Esophagus (tissue), 2 donors: Measurements from ENCODE around the gene TMCC1. TPM values are rescaled to one million over a fixed set of nuclear protein-coding genes. Genes with fewer than 3 reads are reported as not detected.

Source experiments
- H3K27ac ChIP-seq, 2 donors: one replicate each; pipeline ENCODE4 v1.5.1; 2013; ENCODE audit warnings: low read depth in 2 of 2, mild to moderate bottlenecking in 2 of 2, inconsistent platforms in 1 of 2, low read length in 1 of 2, moderate library complexity in 1 of 2
- H3K27me3 ChIP-seq, 2 donors: one replicate each; pipeline ENCODE4 v1.6.1; 2013; ENCODE audit warnings: low read length in 2 of 2, control low read depth in 1 of 2, mild to moderate bottlenecking in 1 of 2; ENCODE audit not compliant: insufficient read depth in 2 of 2, control insufficient read depth in 1 of 2
- H3K36me3 ChIP-seq, 2 donors: one replicate each; pipeline ENCODE4 v1.6.1; 2013; ENCODE audit warnings: low read length in 1 of 2; ENCODE audit not compliant: control insufficient read depth in 2 of 2, insufficient read depth in 2 of 2
- H3K4me1 ChIP-seq, 2 donors: one replicate each; pipeline ENCODE4 v1.6.1; 2013; ENCODE audit warnings: low read length in 1 of 2; ENCODE audit not compliant: control insufficient read depth in 2 of 2, insufficient read depth in 2 of 2
- H3K4me3 ChIP-seq, 2 donors: one replicate each; pipeline ENCODE4 v1.5.1; 2013; ENCODE audit warnings: low read length in 2 of 2, mild to moderate bottlenecking in 2 of 2, low read depth in 1 of 2, moderate library complexity in 1 of 2
- H3K9me3 ChIP-seq, 2 donors: one replicate each; pipeline ENCODE4 v1.6.1; 2013; ENCODE audit warnings: mild to moderate bottlenecking in 2 of 2, low read depth in 1 of 2, low read length in 1 of 2, moderate library complexity in 1 of 2; ENCODE audit not compliant: control insufficient read depth in 2 of 2, insufficient read depth in 1 of 2
- WGBS, 2 donors: extraction: QIAGEN DNeasy Blood & Tissue Kit; methylation state at CpG; one replicate each; pipeline ENCODE4 v1.1.7; 2013; 5-methylcytosine and 5-hydroxymethylcytosine counted together
- polyA plus RNA-seq, 2 donors: library from polyadenylated mRNA; stranded (reverse); fragments of 200-250 nt; gene quantifications; one replicate each; pipeline ENCODE4 v1.2.3, GENCODE V29; 2013
- donor health status: healthy with polysubstance abuse.
- donor health status: Bipolar disorder and iron deficiency.

TMCC1 gene
- polyA plus RNA-seq, 2 donors = 8.4 to 9.5 TPM

GRCh38 chr3:129673897-129674797 is 219.4 kb downstream of the TMCC1 start:
- Histone ChIP-seq H3K27ac (peak overlapping the region; percentile 4 to 37), H3K4me1 (no peaks in the 10 kb centered on the region), H3K36me3 (peaks cover 0 to 9% of the 10 kb centered on the region in 2 donors), H3K27me3 (no peaks in the 10 kb centered on the region), H3K9me3 (no peaks in the 10 kb centered on the region), H3K4me3 (no peak overlapping the region)
- WGBS, 2 donors = 46% methylated on average over 5 of the region's 5 CpGs

GRCh38 chr3:129673012-129673411 is 220.5 kb downstream of the TMCC1 start:
- Histone ChIP-seq H3K4me3 (no peak overlapping the region), H3K9me3 (no peaks in the 10 kb centered on the region), H3K4me1 (no peaks in the 10 kb centered on the region), H3K27ac (no peak overlapping the region), H3K36me3 (peaks cover 0 to 9% of the 10 kb centered on the region in 2 donors), H3K27me3 (no peaks in the 10 kb centered on the region)
- 46 to 71% methylated on average over 2 of the region's 2 CpGs for WGBS, 2 donors

GRCh38 chr3:129672412-129672811 is 221.1 kb downstream of the TMCC1 start:
- Histone ChIP-seq H3K4me3 (no peak overlapping the region), H3K9me3 (no peaks in the 10 kb centered on the region), H3K27me3 (no peaks in the 10 kb centered on the region), H3K36me3 (peaks cover 0 to 9% of the 10 kb centered on the region in 2 donors), H3K27ac (no peak overlapping the region), H3K4me1 (no peaks in the 10 kb centered on the region)
- 84 to 100% methylated on average over 1 of the region's 1 CpG for WGBS, 2 donors

- no peaks in the 10 kb centered on the region for H3K27me3 ChIP-seq
- no peak overlapping the region for H3K4me3 ChIP-seq
- H3K36me3 ChIP-seq = no peaks in the 10 kb centered on the region
- 88 to 94% methylated on average over 3 of the region's 3 CpGs for WGBS, 2 donors
- no peaks in the 10 kb centered on the region for H3K9me3 ChIP-seq
- no peaks in the 10 kb centered on the region for H3K4me1 ChIP-seq
- no peak overlapping the region for H3K27ac ChIP-seq
Observed at GRCh38 chr3:129665024-129665768, 228.3 kb downstream of the TMCC1 start.

GRCh38 chr3:129663930-129664646 is 229.4 kb downstream of the TMCC1 start:
- H3K27ac ChIP-seq = no peak overlapping the region
- H3K27me3 ChIP-seq = no peaks in the 10 kb centered on the region
- H3K4me3 ChIP-seq = no peak overlapping the region
- H3K4me1 ChIP-seq = no peaks in the 10 kb centered on the region
- H3K9me3 ChIP-seq = no peaks in the 10 kb centered on the region
- H3K36me3 ChIP-seq = no peaks in the 10 kb centered on the region
- WGBS, 2 donors = 64 to 66% methylated on average over 6 of the region's 6 CpGs

GRCh38 chr3:129663045-129663446 is 230.5 kb downstream of the TMCC1 start:
- Histone ChIP-seq H3K36me3 (no peaks in the 10 kb centered on the region), H3K4me1 (no peaks in the 10 kb centered on the region), H3K27me3 (no peaks in the 10 kb centered on the region), H3K9me3 (no peaks in the 10 kb centered on the region), H3K4me3 (no peak overlapping the region), H3K27ac (peak overlapping the region; percentile 60 to 82)
- 39 to 67% methylated on average over 1 of the region's 1 CpG for WGBS, 2 donors

GRCh38 chr3:129662191-129662608 is 231.3 kb downstream of the TMCC1 start:
- Histone ChIP-seq H3K4me1 (no peaks in the 10 kb centered on the region), H3K27ac (peak overlapping the region; percentile 31 to 50), H3K4me3 (no peak overlapping the region), H3K9me3 (no peaks in the 10 kb centered on the region), H3K36me3 (no peaks in the 10 kb centered on the region), H3K27me3 (no peaks in the 10 kb centered on the region)
- WGBS, 2 donors = 77 to 81% methylated on average over 4 of the region's 4 CpGs

- Histone ChIP-seq H3K4me3 (no peak overlapping the region), H3K27me3 (no peaks in the 10 kb centered on the region), H3K27ac (no peak overlapping the region), H3K4me1 (no peaks in the 10 kb centered on the region), H3K9me3 (no peaks in the 10 kb centered on the region), H3K36me3 (no peaks in the 10 kb centered on the region)
- 89 to 97% methylated on average over 1 of the region's 1 CpG for WGBS, 2 donors
Observed at GRCh38 chr3:129661766-129662165, 231.7 kb downstream of the TMCC1 start.

GRCh38 chr3:129658110-129658843 is 235.2 kb downstream of the TMCC1 start:
- Histone ChIP-seq H3K27me3 (no peaks in the 10 kb centered on the region), H3K36me3 (no peaks in the 10 kb centered on the region), H3K9me3 (no peaks in the 10 kb centered on the region), H3K4me3 (no peak overlapping the region), H3K4me1 (no peaks in the 10 kb centered on the region), H3K27ac (no peak overlapping the region)
- 49 to 51% methylated on average over 4 of the region's 4 CpGs for WGBS, 2 donors
